GM19468 (cell line): ENCODE data around the gene BCAS4.

Experiments used
- ATAC-seq: cut with Tn5 transposase; IDR thresholded peaks from one replicate; pipeline ENCODE4 v1.9.1; 2021; ENCODE audit warnings: mild to moderate bottlenecking, moderate library complexity, moderate number of reproducible peaks; ENCODE audit not compliant: unreplicated experiment; ENCODE audit errors: extremely low read depth

BCAS4 gene

GRCh38 chr20:50819349-50819748 is 24.5 kb downstream of the BCAS4 start:
- no peak for ATAC-seq

GRCh38 chr20:50820515-50821256 is 25.8 kb downstream of the BCAS4 start:
- ATAC-seq = no peak

GRCh38 chr20:50821257-50821921 is 26.5 kb downstream of the BCAS4 start:
- ATAC-seq = no peak

GRCh38 chr20:50821994-50822393 is 27.1 kb downstream of the BCAS4 start:
- ATAC-seq = no peak

GRCh38 chr20:50823319-50823718 is 28.5 kb downstream of the BCAS4 start:
- no peak for ATAC-seq

GRCh38 chr20:50824137-50824536 is 29.3 kb downstream of the BCAS4 start:
- no peak for ATAC-seq

- no peak for ATAC-seq
These were observed 31.3 kb downstream of the BCAS4 start for GRCh38 chr20:50826121-50826520.

- ATAC-seq = no peak
These were observed 33.7 kb downstream of the BCAS4 start for GRCh38 chr20:50828363-50829136.

- ATAC-seq = no peak
These were observed 36.8 kb downstream of the BCAS4 start for GRCh38 chr20:50831622-50832021.

- ATAC-seq = no peak
These were observed 39.7 kb downstream of the BCAS4 start for GRCh38 chr20:50834599-50835005.

GRCh38 chr20:50837532-50838321 is 42.9 kb downstream of the BCAS4 start:
- ATAC-seq = peak; percentile 32

- ATAC-seq = no peak
These were observed 43.4 kb downstream of the BCAS4 start for GRCh38 chr20:50838322-50838625.

GRCh38 chr20:50838707-50839385 is 44.0 kb downstream of the BCAS4 start:
- no peak for ATAC-seq

- ATAC-seq = no peak
These were observed 48.0 kb downstream of the BCAS4 start for GRCh38 chr20:50842821-50843220.

- no peak for ATAC-seq
These were observed 48.7 kb downstream of the BCAS4 start for GRCh38 chr20:50843331-50844276.

- peak; percentile 16 for ATAC-seq
These were observed 49.7 kb downstream of the BCAS4 start for GRCh38 chr20:50844430-50845100.

GRCh38 chr20:50845566-50846215 is 50.8 kb downstream of the BCAS4 start:
- ATAC-seq = no peak

- ATAC-seq = no peak
These were observed 53.5 kb downstream of the BCAS4 start for GRCh38 chr20:50848341-50848808.
